HCT116 (cell line): Measurements from ENCODE around the gene FKBP5.
A peak's percentile ranks its signal among the peaks of the same experiment; 100 is the strongest.

ENCODE experiments used
- CEBPB ChIP-seq: IDR thresholded peaks from 2 replicates; pipeline ENCODE4 v1.6.1; 2012; ENCODE audit warnings: low read depth
- EGR1 ChIP-seq: IDR thresholded peaks from 2 replicates; pipeline ENCODE4 v1.6.1; 2012; ENCODE audit warnings: low read depth
- ELF1 ChIP-seq: IDR thresholded peaks from 2 replicates; pipeline ENCODE4 v1.6.1; 2012; ENCODE audit warnings: low read depth, borderline replicate concordance
- POLR2A ChIP-seq: IDR thresholded peaks from 2 replicates; pipeline ENCODE4 v1.7.0; 2011; ENCODE audit warnings: borderline replicate concordance; ENCODE audit not compliant: insufficient read depth, insufficient read length; ENCODE audit errors: extremely low read depth
- POLR2AphosphoS5 ChIP-seq: IDR thresholded peaks from 2 replicates; pipeline ENCODE4 v1.6.1; 2011; ENCODE audit warnings: mild to moderate bottlenecking, low read depth, low read length, moderate library complexity
- RAD21 ChIP-seq: IDR thresholded peaks from 2 replicates; pipeline ENCODE4 v1.6.1; 2012; ENCODE audit warnings: low read depth, mild to moderate bottlenecking
- SIN3A ChIP-seq: IDR thresholded peaks from 2 replicates; pipeline ENCODE4 v1.6.1; 2012; ENCODE audit warnings: low read depth
- SRF ChIP-seq: IDR thresholded peaks from 2 replicates; pipeline ENCODE4 v1.6.1; 2012; ENCODE audit warnings: low read depth
- YY1 ChIP-seq: IDR thresholded peaks from 2 replicates; pipeline ENCODE4 v1.6.1; 2011; ENCODE audit warnings: low read length, low read depth, moderate library complexity, mild to moderate bottlenecking; ENCODE audit not compliant: insufficient replicate concordance; ENCODE audit errors: extremely low read depth
- ZNF274 ChIP-seq: fragments of 200-500 bp; sonication (Bioruptor generic); IDR thresholded peaks from 2 replicates; pipeline ENCODE4 v1.6.1; 2014; ENCODE audit warnings: mild to moderate bottlenecking, low read depth, low read length, inconsistent platforms
- TF ChIP-seq, protein P1 (sequence below), 3 experiments: fragments of 200-600 bp in 1 of 3; sonication (generic) in 1 of 3; IDR thresholded peaks in 2 of 3; conservative IDR thresholded peaks in 1 of 3; 2 replicates each; pipeline ENCODE4 v1.5.1; 2012 to 2017; ENCODE audit warnings: low read depth in 2 of 3, low read length in 2 of 3, antibody characterized with exemption in 1 of 3, borderline replicate concordance in 1 of 3, control low read depth in 1 of 3, mild to moderate bottlenecking in 1 of 3, mixed read lengths in 1 of 3, mixed run types in 1 of 3, moderate library complexity in 1 of 3; ENCODE audit not compliant: insufficient read depth in 1 of 3
- TF ChIP-seq, protein P2 (sequence below): IDR thresholded peaks from 2 replicates; pipeline ENCODE4 v1.6.1; 2012
- TF ChIP-seq, protein P3 (sequence below): IDR thresholded peaks from 2 replicates; pipeline ENCODE4 v1.6.1; 2012; ENCODE audit warnings: low read depth
- TF ChIP-seq, protein P4 (sequence below): IDR thresholded peaks from 2 replicates; pipeline ENCODE4 v1.6.1; 2011; ENCODE audit warnings: mild to moderate bottlenecking, low read length, moderate library complexity; ENCODE audit not compliant: insufficient replicate concordance; ENCODE audit errors: extremely low read depth

DNA sequence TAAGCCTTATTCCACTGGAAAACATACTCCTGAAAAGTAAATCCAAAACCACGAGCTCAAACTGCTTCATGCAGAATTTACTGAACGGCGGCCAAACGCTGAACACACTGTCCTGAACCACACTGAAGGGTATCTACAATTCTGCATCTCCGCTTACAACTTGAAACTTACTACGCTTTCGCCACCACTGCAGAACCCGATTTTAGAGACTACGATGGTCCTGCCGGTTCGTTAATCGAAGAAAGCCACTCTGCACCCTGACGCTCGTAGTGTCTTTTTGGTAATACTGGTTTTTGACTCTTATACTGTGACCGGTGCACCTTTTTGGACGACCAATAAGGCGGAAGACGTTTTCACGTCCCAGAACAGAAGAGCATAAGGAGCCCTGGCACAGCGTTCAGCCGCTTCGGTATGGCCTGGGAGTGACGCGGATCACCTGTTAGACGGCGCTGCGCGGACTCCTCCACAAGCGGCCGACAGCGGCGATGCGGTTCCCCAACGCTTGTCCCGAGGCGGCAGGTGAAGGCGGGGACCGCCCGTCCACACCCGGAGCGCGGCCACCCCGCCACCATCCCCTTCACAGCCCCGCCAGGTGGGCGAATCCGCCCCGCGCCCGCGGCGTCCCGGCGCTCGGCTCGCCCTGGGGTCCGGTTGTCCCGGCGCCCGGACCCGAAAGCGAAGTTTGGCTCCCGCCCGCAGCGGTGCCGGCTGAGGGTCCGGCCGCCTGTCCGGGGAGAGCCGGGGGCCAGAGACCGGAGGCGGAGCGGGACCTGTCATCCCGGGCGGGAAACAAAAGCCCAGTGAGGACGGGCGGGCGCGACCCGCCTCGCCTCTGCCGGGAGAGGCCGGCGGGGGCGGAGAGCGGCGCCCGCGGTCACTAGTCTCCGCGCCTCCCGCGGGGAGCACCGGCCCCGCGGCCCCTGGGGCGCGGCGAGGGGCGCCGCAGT, 784 bp downstream of the FKBP5 start:
- TF ChIP-seq, protein P1, sequence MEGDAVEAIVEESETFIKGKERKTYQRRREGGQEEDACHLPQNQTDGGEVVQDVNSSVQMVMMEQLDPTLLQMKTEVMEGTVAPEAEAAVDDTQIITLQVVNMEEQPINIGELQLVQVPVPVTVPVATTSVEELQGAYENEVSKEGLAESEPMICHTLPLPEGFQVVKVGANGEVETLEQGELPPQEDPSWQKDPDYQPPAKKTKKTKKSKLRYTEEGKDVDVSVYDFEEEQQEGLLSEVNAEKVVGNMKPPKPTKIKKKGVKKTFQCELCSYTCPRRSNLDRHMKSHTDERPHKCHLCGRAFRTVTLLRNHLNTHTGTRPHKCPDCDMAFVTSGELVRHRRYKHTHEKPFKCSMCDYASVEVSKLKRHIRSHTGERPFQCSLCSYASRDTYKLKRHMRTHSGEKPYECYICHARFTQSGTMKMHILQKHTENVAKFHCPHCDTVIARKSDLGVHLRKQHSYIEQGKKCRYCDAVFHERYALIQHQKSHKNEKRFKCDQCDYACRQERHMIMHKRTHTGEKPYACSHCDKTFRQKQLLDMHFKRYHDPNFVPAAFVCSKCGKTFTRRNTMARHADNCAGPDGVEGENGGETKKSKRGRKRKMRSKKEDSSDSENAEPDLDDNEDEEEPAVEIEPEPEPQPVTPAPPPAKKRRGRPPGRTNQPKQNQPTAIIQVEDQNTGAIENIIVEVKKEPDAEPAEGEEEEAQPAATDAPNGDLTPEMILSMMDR (IDR thresholded peaks at IDR 0.05 in 2 of 3, conservative IDR thresholded peaks at IDR 0.05 in 1 of 3; ENCODE audit: borderline replicate concordance in 1 of 3, insufficient read depth in 1 of 3, low read depth in 2 of 3, low read length in 2 of 3), result no peak
- TF ChIP-seq CEBPB (no peak), POLR2AphosphoS5 (no peak), ELF1 (no peak), POLR2A (no peak), YY1 (no peak), SIN3A (no peak; the same call in 1 of the 2 replicates), EGR1 (peak; percentile 39; the same call in 1 of the 2 replicates), RAD21 (no peak), ZNF274 (no peak), SRF (no peak)
- TF ChIP-seq, protein P2, sequence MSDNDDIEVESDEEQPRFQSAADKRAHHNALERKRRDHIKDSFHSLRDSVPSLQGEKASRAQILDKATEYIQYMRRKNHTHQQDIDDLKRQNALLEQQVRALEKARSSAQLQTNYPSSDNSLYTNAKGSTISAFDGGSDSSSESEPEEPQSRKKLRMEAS, result no peak
- TF ChIP-seq, protein P3, sequence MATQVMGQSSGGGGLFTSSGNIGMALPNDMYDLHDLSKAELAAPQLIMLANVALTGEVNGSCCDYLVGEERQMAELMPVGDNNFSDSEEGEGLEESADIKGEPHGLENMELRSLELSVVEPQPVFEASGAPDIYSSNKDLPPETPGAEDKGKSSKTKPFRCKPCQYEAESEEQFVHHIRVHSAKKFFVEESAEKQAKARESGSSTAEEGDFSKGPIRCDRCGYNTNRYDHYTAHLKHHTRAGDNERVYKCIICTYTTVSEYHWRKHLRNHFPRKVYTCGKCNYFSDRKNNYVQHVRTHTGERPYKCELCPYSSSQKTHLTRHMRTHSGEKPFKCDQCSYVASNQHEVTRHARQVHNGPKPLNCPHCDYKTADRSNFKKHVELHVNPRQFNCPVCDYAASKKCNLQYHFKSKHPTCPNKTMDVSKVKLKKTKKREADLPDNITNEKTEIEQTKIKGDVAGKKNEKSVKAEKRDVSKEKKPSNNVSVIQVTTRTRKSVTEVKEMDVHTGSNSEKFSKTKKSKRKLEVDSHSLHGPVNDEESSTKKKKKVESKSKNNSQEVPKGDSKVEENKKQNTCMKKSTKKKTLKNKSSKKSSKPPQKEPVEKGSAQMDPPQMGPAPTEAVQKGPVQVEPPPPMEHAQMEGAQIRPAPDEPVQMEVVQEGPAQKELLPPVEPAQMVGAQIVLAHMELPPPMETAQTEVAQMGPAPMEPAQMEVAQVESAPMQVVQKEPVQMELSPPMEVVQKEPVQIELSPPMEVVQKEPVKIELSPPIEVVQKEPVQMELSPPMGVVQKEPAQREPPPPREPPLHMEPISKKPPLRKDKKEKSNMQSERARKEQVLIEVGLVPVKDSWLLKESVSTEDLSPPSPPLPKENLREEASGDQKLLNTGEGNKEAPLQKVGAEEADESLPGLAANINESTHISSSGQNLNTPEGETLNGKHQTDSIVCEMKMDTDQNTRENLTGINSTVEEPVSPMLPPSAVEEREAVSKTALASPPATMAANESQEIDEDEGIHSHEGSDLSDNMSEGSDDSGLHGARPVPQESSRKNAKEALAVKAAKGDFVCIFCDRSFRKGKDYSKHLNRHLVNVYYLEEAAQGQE, result no peak
- TF ChIP-seq, protein P4, sequence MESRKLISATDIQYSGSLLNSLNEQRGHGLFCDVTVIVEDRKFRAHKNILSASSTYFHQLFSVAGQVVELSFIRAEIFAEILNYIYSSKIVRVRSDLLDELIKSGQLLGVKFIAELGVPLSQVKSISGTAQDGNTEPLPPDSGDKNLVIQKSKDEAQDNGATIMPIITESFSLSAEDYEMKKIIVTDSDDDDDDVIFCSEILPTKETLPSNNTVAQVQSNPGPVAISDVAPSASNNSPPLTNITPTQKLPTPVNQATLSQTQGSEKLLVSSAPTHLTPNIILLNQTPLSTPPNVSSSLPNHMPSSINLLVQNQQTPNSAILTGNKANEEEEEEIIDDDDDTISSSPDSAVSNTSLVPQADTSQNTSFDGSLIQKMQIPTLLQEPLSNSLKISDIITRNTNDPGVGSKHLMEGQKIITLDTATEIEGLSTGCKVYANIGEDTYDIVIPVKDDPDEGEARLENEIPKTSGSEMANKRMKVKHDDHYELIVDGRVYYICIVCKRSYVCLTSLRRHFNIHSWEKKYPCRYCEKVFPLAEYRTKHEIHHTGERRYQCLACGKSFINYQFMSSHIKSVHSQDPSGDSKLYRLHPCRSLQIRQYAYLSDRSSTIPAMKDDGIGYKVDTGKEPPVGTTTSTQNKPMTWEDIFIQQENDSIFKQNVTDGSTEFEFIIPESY, result no peak
